Large intestine (tissue), 3 donors: ENCODE results near the gene KAT2B. TPM values are rescaled to one million over a fixed set of nuclear protein-coding genes. Genes with fewer than 3 reads are reported as not detected.
A peak's percentile ranks its signal among the peaks of the same experiment; 100 is the strongest.
"Not testable (repeated sequence)": the region's sequence is repeated elsewhere in the genome, so short reads cannot be mapped to it uniquely, and the experiment has no call there.

Experiments used
- DNase-seq, 2 donors: peaks; one replicate each; pipeline versions ENCODE4 v3.0.0 to v3.0.0-alpha.2; 2013
- H3K27ac ChIP-seq: one replicate; pipeline ENCODE4 v1.5.1; 2013; ENCODE audit warnings: low read length
- H3K27me3 ChIP-seq: 2 replicates; pipeline ENCODE4 v1.6.1; 2013; ENCODE audit warnings: low read length; ENCODE audit not compliant: control insufficient read depth, insufficient read depth
- H3K36me3 ChIP-seq: 2 replicates; pipeline ENCODE4 v1.6.1; 2013; ENCODE audit warnings: low read length; ENCODE audit not compliant: control insufficient read depth, insufficient read depth
- H3K4me1 ChIP-seq: one replicate; pipeline ENCODE4 v1.6.1; 2013; ENCODE audit warnings: low read length; ENCODE audit not compliant: control insufficient read depth, insufficient read depth
- H3K4me3 ChIP-seq: one replicate; pipeline ENCODE4 v1.5.1; 2013; ENCODE audit warnings: low read length
- H3K9me3 ChIP-seq: one replicate; pipeline ENCODE4 v1.6.1; 2013; ENCODE audit warnings: mild to moderate bottlenecking, low read depth, low read length, moderate library complexity; ENCODE audit not compliant: control insufficient read depth
- WGBS: methylation state at CpG from one replicate; pipeline ENCODE4 v1.1.5; 2013; ENCODE audit warnings: low lambda C conversion rate; ENCODE audit not compliant: insufficient coverage; 5-methylcytosine and 5-hydroxymethylcytosine counted together
- polyA plus RNA-seq: library from polyadenylated mRNA; unstranded; fragments of 120-200 nt; gene quantifications from one replicate; pipeline ENCODE4 v1.2.1, GENCODE V29; 2013

KAT2B gene
- polyA plus RNA-seq, 1 donor, result 20.3 TPM

- WGBS, result no CpG with 5 or more reads among the region's 64 CpGs
- Histone ChIP-seq H3K4me1 (peaks cover 12% of the 10 kb centered on the region), H3K36me3 (no peaks in the 10 kb centered on the region), H3K4me3 (peak overlapping the region; percentile 73), H3K27me3 (no peaks in the 10 kb centered on the region), H3K9me3 (no peaks in the 10 kb centered on the region), H3K27ac (peak overlapping the region; percentile 68)
- peak; percentile 51 to 85 for DNase-seq
Measured at GRCh38 chr3:20040548-20041196, 426 bp downstream of the KAT2B start.

- peaks cover 12% of the 10 kb centered on the region for H3K4me1 ChIP-seq
Measured at GRCh38 chr3:20041197-20041780, 1.0 kb downstream of the KAT2B start.

GRCh38 chr3:20042331-20042730 is 2.1 kb downstream of the KAT2B start:
- 80% methylated on average over 2 of the region's 5 CpGs for WGBS
- Histone ChIP-seq H3K9me3 (no peaks in the 10 kb centered on the region), H3K27ac (no peak overlapping the region), H3K36me3 (no peaks in the 10 kb centered on the region), H3K4me1 (peaks cover 12% of the 10 kb centered on the region), H3K4me3 (no peak overlapping the region), H3K27me3 (no peaks in the 10 kb centered on the region)
- DNase-seq, result no peak

More at GRCh38 chr3:20041197-20041780, 1.0 kb downstream of the KAT2B start:
- no peaks in the 10 kb centered on the region for H3K36me3 ChIP-seq
- H3K27ac ChIP-seq, result peak overlapping the region; percentile 68
- H3K4me3 ChIP-seq, result peak overlapping the region; percentile 73
- H3K9me3 ChIP-seq, result no peaks in the 10 kb centered on the region
- WGBS, result no CpG with 5 or more reads among the region's 28 CpGs
- no peaks in the 10 kb centered on the region for H3K27me3 ChIP-seq
- peak; percentile 74 to 87 for DNase-seq

GRCh38 chr3:20043396-20043795 is 3.1 kb downstream of the KAT2B start:
- no peaks in the 10 kb centered on the region for H3K36me3 ChIP-seq
- WGBS, result no CpG with 5 or more reads among the region's 4 CpGs
- peaks cover 10% of the 10 kb centered on the region for H3K4me1 ChIP-seq
- H3K27ac ChIP-seq, result peak overlapping the region; percentile 12
- no peaks in the 10 kb centered on the region for H3K9me3 ChIP-seq
- no peaks in the 10 kb centered on the region for H3K27me3 ChIP-seq
- H3K4me3 ChIP-seq, result no peak overlapping the region
- DNase-seq, result peak; percentile 62 to 83

- WGBS, result 0% methylated on average over 1 of the region's 4 CpGs
- peak in 1 of 2 donors; percentile 58 for DNase-seq
- peak overlapping the region; percentile 12 for H3K27ac ChIP-seq
- no peak overlapping the region for H3K4me3 ChIP-seq
- peaks cover 10% of the 10 kb centered on the region for H3K4me1 ChIP-seq
- no peaks in the 10 kb centered on the region for H3K9me3 ChIP-seq
- no peaks in the 10 kb centered on the region for H3K27me3 ChIP-seq
- H3K36me3 ChIP-seq, result no peaks in the 10 kb centered on the region
Measured at GRCh38 chr3:20043825-20044224, 3.6 kb downstream of the KAT2B start.

GRCh38 chr3:20045141-20045540 is 4.9 kb downstream of the KAT2B start:
- not testable (repeated sequence) for H3K9me3 ChIP-seq, H3K27me3 ChIP-seq, H3K36me3 ChIP-seq, DNase-seq, H3K27ac ChIP-seq, H3K4me3 ChIP-seq
- WGBS, result no CpG with 5 or more reads among the region's 3 CpGs
- peaks cover 10% of the 10 kb centered on the region for H3K4me1 ChIP-seq

- Histone ChIP-seq H3K27me3 (no peaks in the 10 kb centered on the region), H3K9me3 (no peaks in the 10 kb centered on the region), H3K27ac (no peak overlapping the region), H3K4me1 (peaks cover 10% of the 10 kb centered on the region), H3K36me3 (no peaks in the 10 kb centered on the region), H3K4me3 (no peak overlapping the region)
- WGBS, result no CpG with 5 or more reads among the region's 1 CpG
- DNase-seq, result no peak
Measured at GRCh38 chr3:20046556-20046955, 6.3 kb downstream of the KAT2B start.

GRCh38 chr3:20047341-20047779 is 7.1 kb downstream of the KAT2B start:
- H3K36me3 ChIP-seq, result no peaks in the 10 kb centered on the region
- no peaks in the 10 kb centered on the region for H3K27me3 ChIP-seq
- no peaks in the 10 kb centered on the region for H3K9me3 ChIP-seq
- WGBS, result 76% methylated on average over 2 of the region's 7 CpGs
- H3K27ac ChIP-seq, result no peak overlapping the region
- no peak for DNase-seq
- H3K4me1 ChIP-seq, result peaks cover 8% of the 10 kb centered on the region
- H3K4me3 ChIP-seq, result no peak overlapping the region

- WGBS, result no CpG with 5 or more reads among the region's 9 CpGs
Measured at GRCh38 chr3:20047976-20048883, 8.0 kb downstream of the KAT2B start.

GRCh38 chr3:20051123-20051806 is 11.0 kb downstream of the KAT2B start:
- Histone ChIP-seq H3K27me3 (no peaks in the 10 kb centered on the region), H3K4me3 (no peak overlapping the region), H3K27ac (no peak overlapping the region), H3K9me3 (no peaks in the 10 kb centered on the region), H3K36me3 (no peaks in the 10 kb centered on the region), H3K4me1 (no peaks in the 10 kb centered on the region)
- WGBS, result 100% methylated on average over 1 of the region's 4 CpGs
- no peak for DNase-seq

More at GRCh38 chr3:20047976-20048883, 8.0 kb downstream of the KAT2B start:
- Histone ChIP-seq H3K4me3 (no peak overlapping the region), H3K4me1 (peaks cover 5% of the 10 kb centered on the region), H3K9me3 (no peaks in the 10 kb centered on the region), H3K36me3 (no peaks in the 10 kb centered on the region), H3K27me3 (no peaks in the 10 kb centered on the region), H3K27ac (no peak overlapping the region)
- no peak for DNase-seq
